K562 (cell line): ENCODE results near the gene DMD. TPM values are rescaled to one million over a fixed set of nuclear protein-coding genes. Genes with fewer than 3 reads are reported as not detected.

Source experiments
- ATAC-seq: fragments of 200-7000 bp; cut with Tn5 transposase; 3 replicates; pipeline ENCODE4 v1.9.1; 2020; ENCODE audit warnings: moderate library complexity
- BruUV-seq: library from RNA; stranded (reverse); fragments of 400-500 nt; replicated peaks from 2 replicates; lab custom pipeline; 2021; lab: Mats Ljungman, UMichigan
- CTCF ChIA-PET: fragments of 300-600 bp; formaldehyde crosslinking; extraction: SDS; loops from one replicate; lab custom pipeline; 2021; ENCODE audit warnings: low intra/inter-chr PET ratio; lab: Yijun Ruan, JAX
- POLR2A ChIA-PET: fragments of 300-600, 350-650 bp; sonication (Branson Sonifier 250); formaldehyde crosslinking; extraction: SDS; loops from one replicate; lab custom pipeline; 2021; ENCODE audit warnings: antibody characterized with exemption, inconsistent platforms; lab: Yijun Ruan, JAX
- DNase-seq, 4 experiments: peaks; one replicate each; pipeline versions ENCODE4 v3.0.0 to v3.0.0-alpha.2; 2011 to 2018; ENCODE audit warnings: low spot score in 3 of 4, mixed read lengths in 3 of 4; ENCODE audit errors: extremely low read depth in 1 of 4
- FAIRE-seq: peaks from 2 replicates; lab custom pipeline; 2011; peaks lifted over from hg19 to GRCh38; lab: Jason Lieb, UNC
- H2AFZ ChIP-seq: 2 replicates; pipeline ENCODE4 v1.6.0; 2011; ENCODE audit warnings: low read depth, low read length, control low read depth, inconsistent platforms
- H3K27ac ChIP-seq: fragments of 200-600 bp; 3 replicates; pipeline ENCODE4 v1.8.0; 2011; ENCODE audit warnings: low read depth, mild to moderate bottlenecking, control low read depth, inconsistent platforms, low read length, moderate library complexity, mixed read lengths; ENCODE audit errors: extremely low read depth
- H3K27me3 ChIP-seq, 2 experiments: fragments of 300-600 bp in 1 of 2; 2 replicates in 1 of 2; 3 replicates in 1 of 2; pipeline versions ENCODE4 v1.6.0 to v1.8.0; 2011; ENCODE audit warnings: inconsistent platforms in 2 of 2, low read length in 2 of 2, mild to moderate bottlenecking in 1 of 2, mixed read lengths in 1 of 2, moderate library complexity in 1 of 2; ENCODE audit not compliant: control insufficient read depth in 2 of 2, insufficient read depth in 2 of 2
- H3K36me3 ChIP-seq: fragments of 300-600 bp; 3 replicates; pipeline ENCODE4 v1.8.0; 2011; ENCODE audit warnings: mild to moderate bottlenecking, low read length, inconsistent platforms; ENCODE audit not compliant: control insufficient read depth, insufficient read depth
- H3K4me1 ChIP-seq, 2 experiments: fragments of 200-600 bp in 1 of 2; replicated peaks in 1 of 2; 2 replicates in 1 of 2; 3 replicates in 1 of 2; pipeline versions ENCODE4 v1.5.1 to v1.8.0; 2011; ENCODE audit warnings: inconsistent platforms in 2 of 2, low read length in 2 of 2, mild to moderate bottlenecking in 1 of 2, mixed read lengths in 1 of 2, moderate library complexity in 1 of 2; ENCODE audit not compliant: control insufficient read depth in 2 of 2, insufficient read depth in 2 of 2
- H3K4me2 ChIP-seq: 2 replicates; pipeline ENCODE4 v1.6.1; 2011; ENCODE audit warnings: low read length, control low read depth, inconsistent platforms, mixed read lengths; ENCODE audit not compliant: insufficient read depth
- H3K4me3 ChIP-seq: fragments of 200-600 bp; sonication (generic), shearing (Covaris generic); 2 replicates; pipeline ENCODE4 v1.5.1; 2016; ENCODE audit warnings: control low read depth, inconsistent platforms
- H3K79me2 ChIP-seq: fragments of 200-600 bp; 3 replicates; pipeline ENCODE4 v1.8.0; 2011; ENCODE audit warnings: low read length, inconsistent platforms; ENCODE audit not compliant: control insufficient read depth, insufficient read depth
- H3K9ac ChIP-seq, 2 experiments: 2 replicates each; pipeline versions ENCODE4 v1.6.0 to v1.6.1; 2011; ENCODE audit warnings: low read depth in 2 of 2, low read length in 2 of 2, control low read depth in 1 of 2, inconsistent platforms in 1 of 2, mild to moderate bottlenecking in 1 of 2, mixed read lengths in 1 of 2; ENCODE audit not compliant: insufficient read depth in 1 of 2
- H3K9me1 ChIP-seq: one replicate; pipeline ENCODE4 v1.6.0; 2011; ENCODE audit warnings: inconsistent platforms, mild to moderate bottlenecking, low read length, moderate library complexity; ENCODE audit not compliant: control insufficient read depth, insufficient read depth
- H3K9me3 ChIP-seq: replicated peaks from 2 replicates; pipeline ENCODE4 v1.5.1; 2011; ENCODE audit warnings: low read depth, low read length, inconsistent platforms; ENCODE audit not compliant: control insufficient read depth, insufficient read depth
- H4K20me1 ChIP-seq: replicated peaks from 2 replicates; pipeline ENCODE4 v1.6.1; 2011; ENCODE audit warnings: low read length, inconsistent platforms, mixed read lengths; ENCODE audit not compliant: control insufficient read depth, insufficient read depth
- ARNT ChIP-seq, 2 experiments: fragments of 450-650 bp; IDR thresholded peaks; 2 replicates each; pipeline ENCODE4 v1.6.1; 2016; ENCODE audit warnings: mild to moderate bottlenecking in 1 of 2
- CBFA2T2 ChIP-seq: fragments of 450-650 bp; conservative IDR thresholded peaks from 2 replicates; pipeline ENCODE4 v1.6.1; 2017; ENCODE audit warnings: mild to moderate bottlenecking
- CBFA2T3 ChIP-seq: fragments of 450-650 bp; IDR thresholded peaks from 2 replicates; pipeline ENCODE4 v1.6.1; 2017
- CBX2 ChIP-seq: fragments of 200-600 bp; sonication (generic); IDR thresholded peaks from one replicate; pipeline ENCODE4 v1.6.1; 2012; ENCODE audit warnings: mild to moderate bottlenecking, low read length, inconsistent platforms; ENCODE audit not compliant: insufficient read depth, poor library complexity, severe bottlenecking
- NR2C1 ChIP-seq, 2 experiments: fragments of 450-650 bp; IDR thresholded peaks; 2 replicates each; pipeline ENCODE4 v1.6.1; 2017; ENCODE audit warnings: mild to moderate bottlenecking in 2 of 2, antibody characterized with exemption in 1 of 2, inconsistent platforms in 1 of 2, missing compliant biosample characterization in 1 of 2, missing genetic modification characterization in 1 of 2
- PRDM10 ChIP-seq: fragments of 450-650 bp; IDR thresholded peaks from 2 replicates; pipeline ENCODE4 v1.6.1; 2018; ENCODE audit not compliant: partially characterized antibody
- RBBP5 ChIP-seq: fragments of 200-600 bp; sonication (generic); IDR thresholded peaks from 2 replicates; pipeline ENCODE4 v1.6.1; 2012; ENCODE audit warnings: borderline replicate concordance, mild to moderate bottlenecking, low read length, control low read depth, inconsistent platforms; ENCODE audit not compliant: insufficient read depth, poor library complexity, severe bottlenecking
- TAL1 ChIP-seq: fragments of 450-650 bp; IDR thresholded peaks from 2 replicates; pipeline ENCODE4 v1.6.1; 2016; ENCODE audit warnings: mild to moderate bottlenecking
- TEAD4 ChIP-seq, 2 experiments: sonication (generic) in 1 of 2; formaldehyde crosslinking in 1 of 2; IDR thresholded peaks; 2 replicates each; pipeline versions ENCODE4 v1.6.1 to v1.8.0; 2012 to 2022; ENCODE audit warnings: borderline replicate concordance in 1 of 2, inconsistent platforms in 1 of 2, low read length in 1 of 2, mild to moderate bottlenecking in 1 of 2, missing genetic modification reagents in 1 of 2
- WGBS: fragments of 100-300 bp; shearing (Covaris generic); methylation state at CpG from one replicate; pipeline ENCODE4 v1.1.6; 2016; ENCODE audit warnings: low coverage, mixed read lengths; ENCODE audit not compliant: insufficient coverage; ENCODE audit errors: missing lambda C conversion rate; 5-methylcytosine and 5-hydroxymethylcytosine counted together
- in situ Hi-C: fragments of 300-500 bp; cut with MboI; formaldehyde crosslinking; loops from 4 replicates; pipeline ENCODE4 v1.15.0; 2018; ENCODE audit warnings: inconsistent platforms, mixed read lengths
- intact Hi-C: fragments of 100-400 bp; cut with micrococcal nuclease; formaldehyde crosslinking; loops from 2 replicates; pipeline ENCODE4 v1.14.2; 2022
- polyA plus RNA-seq, 8 experiments: library from polyadenylated mRNA; depleted of rRNA in 4 of 8; stranded (reverse) in 5 of 8; unstranded in 3 of 8; fragments of >200 nt; fragmentation: Nextera tagmentation in 2 of 8; fragmentation: Illumina TruSeq in 1 of 8; extraction: Ambion mirVana in 2 of 8; extraction: Trizol in 1 of 8; gene quantifications; 2 replicates each; pipeline versions ENCODE4 v1.2.1 to v1.2.3, GENCODE V29; 2011 to 2014; ENCODE audit warnings: inconsistent platforms in 1 of 8, missing spikeins in 1 of 8
- total RNA-seq, 7 experiments: library from RNA; depleted of rRNA in 6 of 7; stranded (reverse); fragments of >200 nt in 6 of 7; fragmentation: Illumina TruSeq in 2 of 7; extraction: Trizol in 2 of 7; gene quantifications; 2 replicates each; pipeline versions ENCODE4 v1.2.1 to v1.2.3, GENCODE V29; 2011 to 2021; ENCODE audit warnings: low replicate concordance in 1 of 7

Gene DMD
- total and polyA plus RNA-seq, 9 of the 15 experiments (the other 6 are each of a cell fraction or from before 2014, with no cell fraction given), result 3.8 to 20.4 (median 11.4) TPM

GRCh38 chrX:31717474-31717873 is 1493.9 kb downstream of the DMD start:
- Histone ChIP-seq H3K79me2 (no peaks in the 10 kb centered on the region), H3K9me3 (no peaks in the 10 kb centered on the region), H3K4me1 (no peaks in the 10 kb centered on the region), H3K4me3 (no peak overlapping the region), H3K4me2 (no peak overlapping the region), H2AFZ (no peak overlapping the region), H3K9ac (no peak overlapping the region), H3K27me3 (no peaks in the 10 kb centered on the region), H3K9me1 (no peaks in the 10 kb centered on the region), H3K27ac (no peak overlapping the region), H4K20me1 (no peaks in the 10 kb centered on the region), H3K36me3 (no peaks in the 10 kb centered on the region)
- no peak for ATAC-seq
- intact Hi-C loops (no loop called here), in situ Hi-C loops (no loop called here)
- DNase-seq, result no peak
- no TSS peak for BruUV-seq
- ChIA-PET POLR2A (no interaction called here), CTCF (no interaction called here)
- FAIRE-seq, result no peak
- WGBS, result 19% methylated on average over 2 of the region's 2 CpGs
- TF ChIP-seq NR2C1 (IDR thresholded peaks at IDR 0.05) (no peak), NR2C1 (tag; IDR thresholded peaks at IDR 0.05) (no peak), TAL1 (0 out of 2 replicates have a peak, but pooled peaks have one; percentile 7), CBX2 (no peak), CBFA2T3 (peak; percentile 45; the same call in 1 of the 2 replicates), PRDM10 (peak; percentile 64), CBFA2T2 (peak; percentile 29; the same call in 1 of the 2 replicates), RBBP5 (no peak), ARNT (IDR thresholded peaks at IDR 0.05) (no peak), TEAD4 (IDR thresholded peaks at IDR 0.05; ENCODE audit: low read length) (0 out of 2 replicates have a peak, but pooled peaks have one; percentile 13), TEAD4 (CRISPR knock-in tag; IDR thresholded peaks at IDR 0.05; ENCODE audit: borderline replicate concordance) (no peak)
